ENCODE data around the gene TMF1. TPM values are rescaled to one million over a fixed set of nuclear protein-coding genes. Genes with fewer than 3 reads are reported as not detected.

TMF1 gene
- total RNA-seq, 1 donor from 2014 or later = 34.6 TPM

DNA sequence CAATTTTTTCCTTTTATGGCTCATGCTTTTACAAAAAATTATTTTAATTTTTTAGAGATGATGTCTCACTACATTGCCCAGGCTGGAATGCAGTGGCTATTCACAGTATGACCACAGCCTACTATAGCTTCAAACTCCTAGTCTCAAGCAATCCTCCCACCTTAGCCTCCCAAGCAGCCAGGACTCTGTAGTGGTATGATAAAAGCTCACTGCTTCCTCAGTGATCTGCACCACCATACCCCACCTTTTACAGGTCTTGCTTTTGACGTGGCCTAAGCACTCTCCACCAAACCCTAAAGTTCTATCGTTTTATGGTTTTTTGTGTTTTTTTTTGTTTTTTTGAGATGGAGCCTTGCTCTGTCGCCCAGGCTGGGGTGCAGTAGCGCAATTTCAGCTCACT, 14.0 kb upstream of the TMF1 start:
- H3K9me3 Mint-ChIP-seq = no peaks in the 10 kb centered on the region
- H3K27ac Mint-ChIP-seq = no peak overlapping the region
- peaks cover 13% of the 10 kb centered on the region for H3K36me3 Mint-ChIP-seq
- no peak overlapping the region for H3K4me3 Mint-ChIP-seq
- TF ChIP-seq, protein P1, sequence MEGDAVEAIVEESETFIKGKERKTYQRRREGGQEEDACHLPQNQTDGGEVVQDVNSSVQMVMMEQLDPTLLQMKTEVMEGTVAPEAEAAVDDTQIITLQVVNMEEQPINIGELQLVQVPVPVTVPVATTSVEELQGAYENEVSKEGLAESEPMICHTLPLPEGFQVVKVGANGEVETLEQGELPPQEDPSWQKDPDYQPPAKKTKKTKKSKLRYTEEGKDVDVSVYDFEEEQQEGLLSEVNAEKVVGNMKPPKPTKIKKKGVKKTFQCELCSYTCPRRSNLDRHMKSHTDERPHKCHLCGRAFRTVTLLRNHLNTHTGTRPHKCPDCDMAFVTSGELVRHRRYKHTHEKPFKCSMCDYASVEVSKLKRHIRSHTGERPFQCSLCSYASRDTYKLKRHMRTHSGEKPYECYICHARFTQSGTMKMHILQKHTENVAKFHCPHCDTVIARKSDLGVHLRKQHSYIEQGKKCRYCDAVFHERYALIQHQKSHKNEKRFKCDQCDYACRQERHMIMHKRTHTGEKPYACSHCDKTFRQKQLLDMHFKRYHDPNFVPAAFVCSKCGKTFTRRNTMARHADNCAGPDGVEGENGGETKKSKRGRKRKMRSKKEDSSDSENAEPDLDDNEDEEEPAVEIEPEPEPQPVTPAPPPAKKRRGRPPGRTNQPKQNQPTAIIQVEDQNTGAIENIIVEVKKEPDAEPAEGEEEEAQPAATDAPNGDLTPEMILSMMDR (conservative IDR thresholded peaks at IDR 0.05) = no peak
- DNase-seq (ENCODE audit: extremely low spot score, unreplicated experiment) = no peak
- no peaks in the 10 kb centered on the region for H3K4me1 Mint-ChIP-seq (ENCODE audit: unreplicated experiment)
- H3K27me3 Mint-ChIP-seq = no peaks in the 10 kb centered on the region

DNA sequence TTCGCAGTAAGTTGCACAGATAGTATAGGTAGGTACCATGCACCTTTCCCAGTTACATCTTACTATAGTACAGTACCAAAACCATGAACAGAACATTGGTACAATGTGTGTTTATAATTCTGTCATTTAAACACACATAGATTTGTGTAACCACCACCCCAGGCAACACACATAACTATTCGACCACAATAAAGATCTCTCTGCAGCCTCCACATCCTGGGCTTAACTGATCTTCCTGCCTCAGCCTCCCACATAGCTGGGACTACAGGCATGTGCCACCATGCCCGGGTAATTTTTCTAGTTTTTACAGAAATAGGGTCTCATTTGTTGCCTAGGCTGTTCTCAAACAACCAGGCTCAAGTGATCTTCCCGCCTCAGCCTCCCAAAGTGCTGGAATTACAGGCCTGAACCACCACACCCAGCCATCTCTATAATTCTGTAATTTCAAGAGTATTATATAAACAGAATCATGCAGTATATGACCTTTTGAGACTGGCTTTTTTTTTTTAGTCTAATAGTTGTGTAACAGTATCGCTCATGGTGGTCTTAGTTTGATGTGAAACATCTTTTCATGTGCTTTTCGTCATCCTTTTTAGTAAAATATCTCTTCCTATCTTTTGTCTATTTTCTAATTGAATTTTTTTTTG, 13.3 kb upstream of the TMF1 start:
- Mint-ChIP-seq H3K27ac (no peak overlapping the region), H3K9me3 (no peaks in the 10 kb centered on the region), H3K27me3 (no peaks in the 10 kb centered on the region), H3K4me1 (ENCODE audit: unreplicated experiment) (no peaks in the 10 kb centered on the region), H3K4me3 (no peak overlapping the region), H3K36me3 (peaks cover 13% of the 10 kb centered on the region)
- TF ChIP-seq, protein P1 (conservative IDR thresholded peaks at IDR 0.05) = no peak
- DNase-seq (ENCODE audit: extremely low spot score, unreplicated experiment) = no peak

DNA sequence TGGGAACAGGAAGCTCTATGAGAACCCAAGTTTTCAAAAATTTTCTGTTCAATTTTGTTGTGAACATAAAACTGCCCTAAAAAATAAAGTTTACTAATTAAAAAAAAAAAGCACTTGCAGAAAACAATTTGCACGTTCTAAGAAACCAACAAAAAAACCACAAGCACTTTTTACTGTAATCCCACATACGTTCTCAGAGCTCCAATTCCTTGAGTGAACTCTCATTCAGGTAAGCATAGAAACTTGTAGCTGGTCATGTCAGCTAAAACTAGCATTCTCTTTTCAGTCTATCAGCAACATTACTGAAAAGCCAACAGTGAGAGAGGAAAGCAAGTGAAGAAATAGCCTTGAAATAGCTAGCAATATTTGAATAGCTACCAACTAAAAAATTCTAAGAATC, 11.5 kb upstream of the TMF1 start:
- Mint-ChIP-seq H3K27me3 (no peaks in the 10 kb centered on the region), H3K27ac (no peak overlapping the region), H3K36me3 (peaks cover 24% of the 10 kb centered on the region), H3K4me3 (no peak overlapping the region), H3K4me1 (ENCODE audit: unreplicated experiment) (no peaks in the 10 kb centered on the region), H3K9me3 (no peaks in the 10 kb centered on the region)
- TF ChIP-seq, protein P1 (conservative IDR thresholded peaks at IDR 0.05) = no peak
- no peak for DNase-seq (ENCODE audit: extremely low spot score, unreplicated experiment)

DNA sequence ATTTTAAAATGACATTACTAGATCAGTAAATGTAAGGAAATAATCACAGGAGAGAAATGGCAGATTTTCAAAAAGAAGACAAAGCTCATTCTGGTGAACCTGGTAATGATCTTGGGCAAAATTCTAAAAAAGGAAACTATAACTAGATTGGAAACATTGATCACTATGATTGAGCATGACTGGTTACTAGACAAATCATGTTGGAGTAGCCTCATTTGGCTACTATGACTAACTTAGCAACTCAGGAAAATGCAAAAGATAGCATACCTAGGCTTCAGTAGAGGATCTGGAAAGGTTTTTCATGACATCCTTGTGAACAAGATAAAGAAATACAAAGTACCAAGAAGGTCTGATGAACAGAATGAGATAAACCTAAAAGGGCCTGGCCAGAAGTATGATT, 7.6 kb upstream of the TMF1 start:
- no peak for DNase-seq (ENCODE audit: extremely low spot score, unreplicated experiment)
- H3K4me1 Mint-ChIP-seq (ENCODE audit: unreplicated experiment) = no peaks in the 10 kb centered on the region
- TF ChIP-seq, protein P1 (conservative IDR thresholded peaks at IDR 0.05) = no peak
- H3K4me3 Mint-ChIP-seq = no peak overlapping the region
- no peaks in the 10 kb centered on the region for H3K27me3 Mint-ChIP-seq
- no peaks in the 10 kb centered on the region for H3K9me3 Mint-ChIP-seq
- H3K36me3 Mint-ChIP-seq = peaks cover 33% of the 10 kb centered on the region
- no peak overlapping the region for H3K27ac Mint-ChIP-seq

DNA sequence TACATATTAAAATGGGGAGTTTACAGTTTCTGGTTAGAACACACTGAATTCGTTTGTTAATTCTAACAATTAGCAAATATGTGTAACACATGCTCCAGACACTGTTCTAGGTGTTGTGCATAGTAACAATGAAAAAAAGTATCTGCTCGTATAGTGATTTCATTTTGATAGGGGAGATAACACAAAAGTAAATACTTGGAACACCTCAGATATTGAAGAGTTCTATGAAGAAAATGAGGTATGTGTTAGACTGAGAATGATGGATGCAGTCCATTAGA, 6.8 kb upstream of the TMF1 start:
- H3K36me3 Mint-ChIP-seq = peaks cover 33% of the 10 kb centered on the region
- H3K4me3 Mint-ChIP-seq = no peak overlapping the region
- H3K27ac Mint-ChIP-seq = no peak overlapping the region

More for the DNA sequence above, 6.8 kb upstream of the TMF1 start:
- TF ChIP-seq, protein P1 (conservative IDR thresholded peaks at IDR 0.05) = no peak
- Mint-ChIP-seq H3K4me1 (ENCODE audit: unreplicated experiment) (no peaks in the 10 kb centered on the region), H3K27me3 (no peaks in the 10 kb centered on the region), H3K9me3 (no peaks in the 10 kb centered on the region)
- DNase-seq (ENCODE audit: extremely low spot score, unreplicated experiment) = no peak
